GM12878 (cell line): ENCODE data around the gene TIPRL. TPM values are rescaled to one million over a fixed set of nuclear protein-coding genes. Genes with fewer than 3 reads are reported as not detected.

ENCODE experiments used
- BACH1 ChIP-seq: fragments of 450-650 bp; IDR thresholded peaks from 2 replicates; pipeline ENCODE4 v1.6.1; 2017; ENCODE audit warnings: mild to moderate bottlenecking, borderline replicate concordance
- CHD2 ChIP-seq: IDR thresholded peaks from 2 replicates; pipeline ENCODE4 v1.6.1; 2011; ENCODE audit warnings: low read depth, low read length, improper control_type of control experiment, borderline replicate concordance
- CREM ChIP-seq: IDR thresholded peaks from 2 replicates; pipeline ENCODE4 v1.6.1; 2014; ENCODE audit warnings: antibody characterized with exemption, low read depth
- EGR1 ChIP-seq, 2 experiments: IDR thresholded peaks; 1 replicate in 1 of 2; 2 replicates in 1 of 2; pipeline ENCODE4 v1.6.1; 2011 to 2012; ENCODE audit warnings: low read depth in 2 of 2, low read length in 2 of 2, borderline replicate concordance in 1 of 2, mild to moderate bottlenecking in 1 of 2, moderate library complexity in 1 of 2
- ETV6 ChIP-seq, 2 experiments: fragments of 450-650 bp in 1 of 2; IDR thresholded peaks in 1 of 2; conservative IDR thresholded peaks in 1 of 2; 2 replicates each; pipeline ENCODE4 v1.6.1; 2014; ENCODE audit warnings: antibody characterized with exemption in 1 of 2, borderline replicate concordance in 1 of 2, low read depth in 1 of 2, mild to moderate bottlenecking in 1 of 2, moderate library complexity in 1 of 2
- FOXK2 ChIP-seq: fragments of 450-650 bp; IDR thresholded peaks from 2 replicates; pipeline ENCODE4 v1.6.1; 2017; ENCODE audit warnings: mild to moderate bottlenecking, moderate library complexity
- FOXM1 ChIP-seq: IDR thresholded peaks from 2 replicates; pipeline ENCODE4 v1.6.1; 2012; ENCODE audit warnings: low read depth, mild to moderate bottlenecking, inconsistent platforms, low read length, moderate library complexity
- HDAC6 ChIP-seq: fragments of 200-600 bp; sonication (generic); IDR thresholded peaks from one replicate; pipeline ENCODE4 v1.8.0; 2017; ENCODE audit warnings: antibody characterized with exemption; ENCODE audit not compliant: unreplicated experiment
- KLF5 ChIP-seq: fragments of 450-650 bp; IDR thresholded peaks from 2 replicates; pipeline ENCODE4 v1.6.1; 2014; ENCODE audit warnings: mild to moderate bottlenecking; ENCODE audit not compliant: partially characterized antibody
- POLR2A ChIP-seq: IDR thresholded peaks from 2 replicates; pipeline ENCODE4 v1.6.1; 2011; ENCODE audit warnings: low read depth, mild to moderate bottlenecking, low read length
- POLR2AphosphoS5 ChIP-seq: IDR thresholded peaks from 2 replicates; pipeline ENCODE4 v1.6.1; 2011; ENCODE audit warnings: mild to moderate bottlenecking, low read length, inconsistent platforms
- RUNX3 ChIP-seq: IDR thresholded peaks from 2 replicates; pipeline ENCODE4 v1.6.1; 2012; ENCODE audit warnings: low read length, inconsistent platforms
- SMAD1 ChIP-seq: fragments of 450-650 bp; IDR thresholded peaks from 2 replicates; pipeline ENCODE4 v1.6.1; 2018; ENCODE audit warnings: mild to moderate bottlenecking, low read depth; ENCODE audit not compliant: partially characterized antibody
- SRF ChIP-seq, 2 experiments: IDR thresholded peaks; 2 replicates each; pipeline ENCODE4 v1.6.1; 2011; ENCODE audit warnings: low read depth in 2 of 2, low read length in 2 of 2, mild to moderate bottlenecking in 1 of 2, moderate library complexity in 1 of 2
- SUPT20H ChIP-seq: IDR thresholded peaks from 2 replicates; pipeline ENCODE4 v1.6.1; 2011; ENCODE audit warnings: low read depth, mild to moderate bottlenecking, low read length, moderate library complexity, borderline replicate concordance; ENCODE audit not compliant: control insufficient read depth
- USF1 ChIP-seq: IDR thresholded peaks from 2 replicates; pipeline ENCODE4 v1.6.1; 2011; ENCODE audit warnings: borderline replicate concordance, low read depth, mild to moderate bottlenecking, moderate library complexity, mixed read lengths, low read length; ENCODE audit not compliant: insufficient read depth; ENCODE audit errors: extremely low read length
- YY1 ChIP-seq: IDR thresholded peaks from 2 replicates; pipeline ENCODE4 v1.6.1; 2011; ENCODE audit warnings: low read depth, mild to moderate bottlenecking, low read length
- ZBED1 ChIP-seq: IDR thresholded peaks from 2 replicates; pipeline ENCODE4 v1.6.1; 2016; ENCODE audit warnings: borderline replicate concordance
- ZNF217 ChIP-seq: fragments of 450-650 bp; IDR thresholded peaks from 2 replicates; pipeline ENCODE4 v1.6.1; 2017; ENCODE audit warnings: antibody characterized with exemption, mild to moderate bottlenecking
- ZNF384 ChIP-seq: IDR thresholded peaks from 2 replicates; pipeline ENCODE4 v1.6.1; 2012; ENCODE audit warnings: low read depth, mild to moderate bottlenecking, low read length, improper control_type of control experiment, borderline replicate concordance
- ZNF687 ChIP-seq: fragments of 450-650 bp; IDR thresholded peaks from 2 replicates; pipeline ENCODE4 v1.6.1; 2017; ENCODE audit warnings: mild to moderate bottlenecking, moderate library complexity
- polyA plus RNA-seq, 11 experiments: library from polyadenylated mRNA; depleted of rRNA in 4 of 11; unstranded in 6 of 11; stranded (reverse) in 5 of 11; fragments of >200 nt; fragmentation: Nextera tagmentation in 4 of 11; fragmentation: Illumina TruSeq in 1 of 11; extraction: Ambion mirVana in 4 of 11; extraction: Trizol in 1 of 11; gene quantifications; 1 replicate in 1 of 11; 2 replicates in 10 of 11; pipeline versions ENCODE4 v1.2.1 to v1.2.3, GENCODE V29; 2011 to 2016; ENCODE audit warnings: inconsistent platforms in 2 of 11, missing spikeins in 2 of 11, low read depth in 1 of 11
- total RNA-seq, 4 experiments: library from RNA; depleted of rRNA in 3 of 4; stranded (reverse); fragments of >200 nt in 3 of 4; fragmentation: Illumina TruSeq in 1 of 4; extraction: Trizol in 1 of 4; gene quantifications; 2 replicates each; pipeline versions ENCODE4 v1.2.1 to v1.2.3, GENCODE V29; 2013 to 2021
- TF ChIP-seq, protein P1 (sequence below), 3 experiments: IDR thresholded peaks in 2 of 3; conservative IDR thresholded peaks in 1 of 3; 2 replicates each; pipeline ENCODE4 v1.5.1; 2011; ENCODE audit warnings: low read depth in 3 of 3, low read length in 3 of 3, mild to moderate bottlenecking in 3 of 3, control low read depth in 2 of 3, moderate library complexity in 2 of 3, inconsistent platforms in 1 of 3, mixed read lengths in 1 of 3; ENCODE audit not compliant: control insufficient read depth in 2 of 3, insufficient read depth in 1 of 3; ENCODE audit errors: extremely low read depth in 1 of 3

The TIPRL gene
- total and polyA plus RNA-seq, 10 of the 15 experiments (the other 5 are each of a cell fraction or from before 2014, with no cell fraction given) = 36.4 to 72.1 (median 49.9) TPM

DNA sequence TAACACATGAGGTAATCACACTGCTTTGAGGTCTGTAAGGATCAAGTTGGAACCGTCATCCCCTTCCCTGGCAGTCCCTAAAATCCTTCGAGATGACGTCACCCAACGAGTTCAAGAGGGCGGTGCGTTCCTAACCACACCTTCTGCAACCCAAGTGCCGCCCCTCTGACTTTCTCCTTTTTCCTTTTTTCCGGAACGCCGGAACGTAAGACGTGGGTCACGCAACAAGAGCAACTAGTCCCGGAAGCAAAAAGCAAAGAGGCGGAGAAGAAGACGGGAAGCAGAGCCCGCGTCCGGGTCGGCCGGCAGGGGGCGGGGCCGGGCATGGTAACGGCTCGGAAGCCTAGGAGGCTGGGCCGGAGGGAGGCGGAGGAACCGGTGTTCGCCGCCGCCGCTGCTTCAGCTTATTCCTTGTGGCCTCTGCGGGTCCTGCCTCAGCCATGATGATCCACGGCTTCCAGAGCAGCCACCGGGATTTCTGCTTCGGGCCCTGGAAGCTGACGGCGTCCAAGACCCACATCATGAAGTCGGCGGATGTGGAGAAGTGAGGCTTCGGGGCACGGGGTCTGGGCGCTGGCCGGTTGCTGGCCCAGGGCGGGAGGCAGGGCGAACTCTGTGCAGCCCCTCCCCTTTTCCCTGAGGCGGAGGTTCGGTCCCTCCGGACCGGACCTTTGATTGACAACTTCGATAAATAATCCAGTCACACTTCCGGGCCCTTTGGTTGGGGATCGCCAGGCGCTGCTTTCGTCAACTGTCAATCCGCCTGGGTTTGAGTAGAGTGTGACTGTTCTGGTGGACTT, at the start of gene TIPRL (continued):
- TF ChIP-seq ZNF687 (0 out of 2 replicates have a peak, but pooled peaks have one; percentile 63), ETV6 (conservative IDR thresholded peaks at IDR 0.05 in 1 of 2, IDR thresholded peaks at IDR 0.05 in 1 of 2; ENCODE audit: borderline replicate concordance in 1 of 2, low read depth in 1 of 2) (peak in 1 of 2 experiments; percentile 66; a peak in 2 of 4 replicates), POLR2AphosphoS5 (peak; percentile 76; the same call in 1 of the 2 replicates), BACH1 (peak; percentile 38; the same call in 1 of the 2 replicates), POLR2A (peak; percentile 90), SRF (IDR thresholded peaks at IDR 0.05; ENCODE audit: low read depth in 2 of 2, low read length in 2 of 2) (peak in 1 of 2 experiments; percentile 80; a peak in 2 of 4 replicates), EGR1 (IDR thresholded peaks at IDR 0.05; ENCODE audit: borderline replicate concordance in 1 of 2, low read depth in 2 of 2, low read length in 2 of 2) (peak; percentile 22 to 35; a peak in 2 of 3 replicates), CREM (peak; percentile 79), ZBED1 (no peak), FOXM1 (no peak), YY1 (peak; percentile 54; the same call in 1 of the 2 replicates), SMAD1 (no peak), RUNX3 (peak; percentile 72), HDAC6 (peak; percentile 7), ZNF384 (no peak), CHD2 (peak; percentile 44; the same call in 1 of the 2 replicates), USF1 (no peak), SUPT20H (no peak), ZNF217 (no peak; the same call in 1 of the 2 replicates), KLF5 (peak; percentile 10), FOXK2 (no peak)
- TF ChIP-seq, protein P1, sequence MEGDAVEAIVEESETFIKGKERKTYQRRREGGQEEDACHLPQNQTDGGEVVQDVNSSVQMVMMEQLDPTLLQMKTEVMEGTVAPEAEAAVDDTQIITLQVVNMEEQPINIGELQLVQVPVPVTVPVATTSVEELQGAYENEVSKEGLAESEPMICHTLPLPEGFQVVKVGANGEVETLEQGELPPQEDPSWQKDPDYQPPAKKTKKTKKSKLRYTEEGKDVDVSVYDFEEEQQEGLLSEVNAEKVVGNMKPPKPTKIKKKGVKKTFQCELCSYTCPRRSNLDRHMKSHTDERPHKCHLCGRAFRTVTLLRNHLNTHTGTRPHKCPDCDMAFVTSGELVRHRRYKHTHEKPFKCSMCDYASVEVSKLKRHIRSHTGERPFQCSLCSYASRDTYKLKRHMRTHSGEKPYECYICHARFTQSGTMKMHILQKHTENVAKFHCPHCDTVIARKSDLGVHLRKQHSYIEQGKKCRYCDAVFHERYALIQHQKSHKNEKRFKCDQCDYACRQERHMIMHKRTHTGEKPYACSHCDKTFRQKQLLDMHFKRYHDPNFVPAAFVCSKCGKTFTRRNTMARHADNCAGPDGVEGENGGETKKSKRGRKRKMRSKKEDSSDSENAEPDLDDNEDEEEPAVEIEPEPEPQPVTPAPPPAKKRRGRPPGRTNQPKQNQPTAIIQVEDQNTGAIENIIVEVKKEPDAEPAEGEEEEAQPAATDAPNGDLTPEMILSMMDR (IDR thresholded peaks at IDR 0.05 in 2 of 3, conservative IDR thresholded peaks at IDR 0.05 in 1 of 3; ENCODE audit: control insufficient read depth in 2 of 3, extremely low read depth in 1 of 3, insufficient read depth in 1 of 3, low read depth in 3 of 3, low read length in 3 of 3) = peak; percentile 36 to 54 (median 51); a peak in 5 of 6 replicates
